ENCODE measurements around the gene TMEM119.

Gene TMEM119

GRCh38 chr12:108589028-108589839 is 8.7 kb downstream of the TMEM119 start:
- TF ChIP-seq CTCF (IDR thresholded peaks at IDR 0.05; ENCODE audit: low read depth, low read length), result no peak
- DNase-seq (ENCODE audit: low read depth, low spot score), result peak; percentile 67
- in situ Hi-C loops (cut with HindIII; ENCODE audit: low sequenced_read_pairs), result no loop called here
- no peak overlapping the region for H3K4me3 ChIP-seq (ENCODE audit: low read depth, low read length)

- TF ChIP-seq CTCF (IDR thresholded peaks at IDR 0.05; ENCODE audit: low read depth, low read length), result no peak
- in situ Hi-C loops (cut with HindIII; ENCODE audit: low sequenced_read_pairs), result no loop called here
- DNase-seq (ENCODE audit: low read depth, low spot score), result no peak
- no peak overlapping the region for H3K4me3 ChIP-seq (ENCODE audit: low read depth, low read length)
Measured at GRCh38 chr12:108587826-108588225, 10.1 kb downstream of the TMEM119 start.

- DNase-seq (ENCODE audit: low read depth, low spot score), result no peak
- H3K4me3 ChIP-seq (ENCODE audit: low read depth, low read length), result no peak overlapping the region
- no peak for TF ChIP-seq CTCF (IDR thresholded peaks at IDR 0.05; ENCODE audit: low read depth, low read length)
- in situ Hi-C loops (cut with HindIII; ENCODE audit: low sequenced_read_pairs), result no loop called here
Measured at GRCh38 chr12:108586306-108586705, 11.6 kb downstream of the TMEM119 start.

- TF ChIP-seq CTCF (IDR thresholded peaks at IDR 0.05; ENCODE audit: low read depth, low read length), result no peak
- in situ Hi-C loops (cut with HindIII; ENCODE audit: low sequenced_read_pairs), result no loop called here
- H3K4me3 ChIP-seq (ENCODE audit: low read depth, low read length), result no peak overlapping the region
- no peak for DNase-seq (ENCODE audit: low read depth, low spot score)
Measured at GRCh38 chr12:108585864-108586263, 12.0 kb downstream of the TMEM119 start.

GRCh38 chr12:108584456-108585065 is 13.3 kb downstream of the TMEM119 start:
- DNase-seq (ENCODE audit: low read depth, low spot score), result no peak
- no peak overlapping the region for H3K4me3 ChIP-seq (ENCODE audit: low read depth, low read length)
- in situ Hi-C loops (cut with HindIII; ENCODE audit: low sequenced_read_pairs), result no loop called here
- TF ChIP-seq CTCF (IDR thresholded peaks at IDR 0.05; ENCODE audit: low read depth, low read length), result no peak

- DNase-seq (ENCODE audit: low read depth, low spot score), result no peak
- H3K4me3 ChIP-seq (ENCODE audit: low read depth, low read length), result no peak overlapping the region
- in situ Hi-C loops (cut with HindIII; ENCODE audit: low sequenced_read_pairs), result no loop called here
- no peak for TF ChIP-seq CTCF (IDR thresholded peaks at IDR 0.05; ENCODE audit: low read depth, low read length)
Measured at GRCh38 chr12:108583991-108584390, 13.9 kb downstream of the TMEM119 start.

Measured in astrocyte of the spinal cord (primary cell).